Psoas muscle (tissue), 8 donors: ENCODE data around the gene ADARB1. TPM values are rescaled to one million over a fixed set of nuclear protein-coding genes. Genes with fewer than 3 reads are reported as not detected.

ENCODE experiments used
- ATAC-seq, 4 donors: fragments of 200-7000 bp; cut with Tn5 transposase; one replicate each; pipeline ENCODE4 v1.9.1; 2020; ENCODE audit warnings: moderate library complexity in 3 of 4, mild to moderate bottlenecking in 2 of 4
- DNase-seq, 2 donors: peaks; one replicate each; pipeline ENCODE4 v3.0.0-alpha.2; 2020
- H3K27ac ChIP-seq: fragments of 200-600 bp; one replicate; pipeline ENCODE4 v1.8.0; 2022
- H3K27me3 ChIP-seq, 3 donors: fragments of 200-600 bp in 1 of 3; one replicate each; pipeline versions ENCODE4 v1.6.1 to v1.8.0; 2013 to 2022; ENCODE audit warnings: low read length in 2 of 3, mild to moderate bottlenecking in 2 of 3, moderate library complexity in 1 of 3; ENCODE audit not compliant: insufficient read depth in 3 of 3
- H3K36me3 ChIP-seq, 2 donors: fragments of 200-600 bp in 1 of 2; one replicate each; pipeline versions ENCODE4 v1.6.1 to v1.8.0; 2013 to 2022; ENCODE audit warnings: low read depth in 1 of 2, mild to moderate bottlenecking in 1 of 2, moderate library complexity in 1 of 2; ENCODE audit not compliant: insufficient read depth in 1 of 2
- H3K4me1 ChIP-seq: fragments of 200-600 bp; one replicate; pipeline ENCODE4 v1.8.0; 2022
- H3K4me3 ChIP-seq: fragments of 200-600 bp; one replicate; pipeline ENCODE4 v1.8.0; 2022; ENCODE audit warnings: mild to moderate bottlenecking
- H3K9me3 ChIP-seq: fragments of 200-600 bp; one replicate; pipeline ENCODE4 v1.8.0; 2022
- CTCF ChIP-seq: fragments of 200-600 bp; IDR thresholded peaks from one replicate; pipeline ENCODE4 v1.8.0; 2022; ENCODE audit warnings: antibody characterized with exemption
- WGBS, 3 donors: extraction: QIAGEN DNeasy Blood & Tissue Kit; methylation state at CpG; one replicate each; pipeline versions ENCODE4 v1.1.6 to v1.1.7; 2013; 5-methylcytosine and 5-hydroxymethylcytosine counted together
- intact Hi-C, 2 donors: fragments of 100-400 bp; cut with DNase I; formaldehyde crosslinking; loops; one replicate each; pipeline versions ENCODE4 v1.11.0 to v1.14.2; 2022
- polyA plus RNA-seq, 3 donors: library from polyadenylated mRNA; stranded (reverse); fragments of 200-250 nt; gene quantifications; one replicate each; pipeline ENCODE4 v1.2.3, GENCODE V29; 2013
- total RNA-seq, 4 donors: library from RNA; stranded (reverse); fragmentation: NEBNext Ultra II Directional in 2 of 4; extraction: Animal tissue kit (Norgen Biotek cat#: 25700) in 2 of 4; gene quantifications; one replicate each; pipeline versions ENCODE4 v1.2.1 to v1.2.4, GENCODE V29; 2021 to 2023
- donor health status: healthy with polysubstance abuse.
- donor health status: DM: no; HTN: no; CAD: no; lungs with moderate emphysema.
- donor health status: Bipolar disorder and iron deficiency.
- donor health status: healthy.
- donor health status: DM: yes; HTN: yes; CAD: no.
- donor health status: DM: no; HTN: no; CAD: no.
- donor health status: DM: no; HTN: no; CAD: no.
- donor health status: DM: yes; HTN: yes; CAD: no.

ADARB1 gene
- total and polyA plus RNA-seq, 7 donors: 3.8 to 22.7 (median 6.9) TPM

GRCh38 chr21:45134279-45135076, 60.1 kb downstream of the ADARB1 start:
- DNase-seq (no peak), ATAC-seq (no peak)
- intact Hi-C loops: loop anchor here (10.0 kb wide), 3 partner anchors 260 to 800 kb away; partner anchors contain the start of genes CFAP410 (in 1 of the 2) and PTTG1IP (in 1 of the 2)
- WGBS, 3 donors: 90 to 91% (median 90%) methylated on average over 20 to 29 of the region's 29 CpGs
- peaks cover 66% of the 10 kb centered on the region for H3K4me1 ChIP-seq
- no peaks in the 10 kb centered on the region for H3K27me3 ChIP-seq
- peak overlapping the region; percentile 71 for H3K27ac ChIP-seq
- TF ChIP-seq CTCF: no peak
- no peak overlapping the region for H3K4me3 ChIP-seq
- H3K36me3 ChIP-seq: no peaks in the 10 kb centered on the region
- no peaks in the 10 kb centered on the region for H3K9me3 ChIP-seq

DNA sequence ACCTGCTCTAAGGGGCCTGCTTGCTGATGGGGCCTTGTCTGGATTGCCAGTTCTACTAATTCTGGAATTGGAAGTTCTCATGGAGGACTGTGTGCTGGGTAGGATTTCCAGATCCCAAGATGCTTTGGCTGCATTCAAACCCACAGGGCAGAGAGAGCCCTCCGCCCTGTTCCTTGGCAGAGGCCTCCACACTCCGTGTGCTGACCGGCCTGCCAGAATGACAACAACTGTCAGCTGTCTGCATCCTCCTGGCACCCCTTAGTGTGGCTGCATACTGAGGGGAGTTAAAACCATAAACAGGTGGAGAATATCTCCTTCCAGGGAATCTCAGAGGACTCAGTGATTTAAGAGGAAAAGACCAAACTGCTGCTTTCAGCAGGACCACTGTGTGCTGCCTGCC, 60.7 kb downstream of the ADARB1 start:
- peak; percentile 83 to 86 (median 84) for ATAC-seq
- WGBS, 3 donors: 9 to 38% (median 20%) methylated on average over 3 of the region's 3 CpGs
- H3K4me1 ChIP-seq: peaks cover 60% of the 10 kb centered on the region
- no peaks in the 10 kb centered on the region for H3K36me3 ChIP-seq
- H3K27me3 ChIP-seq: no peaks in the 10 kb centered on the region
- peak overlapping the region; percentile 71 for H3K27ac ChIP-seq
- no peak overlapping the region for H3K4me3 ChIP-seq
- intact Hi-C loops: loop anchor here (10.0 kb wide), 3 partner anchors 260 to 800 kb away; partner anchors contain the start of genes CFAP410 (in 1 of the 2) and PTTG1IP (in 1 of the 2)
- no peaks in the 10 kb centered on the region for H3K9me3 ChIP-seq
- DNase-seq: peak; percentile 61 to 85
- TF ChIP-seq CTCF: no peak

GRCh38 chr21:45135868-45136267, 61.5 kb downstream of the ADARB1 start:
- peak; percentile 38 to 72 (median 58) for ATAC-seq

GRCh38 chr21:45136500-45136899, 62.1 kb downstream of the ADARB1 start:
- WGBS, 3 donors: 88 to 96% (median 93%) methylated on average over 8 of the region's 8 CpGs
- intact Hi-C loops: loop anchor here (2.0 to 10.0 kb wide), 5 partner anchors 188 to 802 kb away; partner anchors contain the start of genes CFAP410 (in 1 of the 2) and PTTG1IP (in 1 of the 2)
- no peaks in the 10 kb centered on the region for H3K27me3 ChIP-seq
- H3K27ac ChIP-seq: peak overlapping the region; percentile 71
- H3K9me3 ChIP-seq: no peaks in the 10 kb centered on the region
- H3K4me1 ChIP-seq: peaks cover 47% of the 10 kb centered on the region
- ATAC-seq: no peak
- DNase-seq: no peak
- no peak for TF ChIP-seq CTCF
- H3K36me3 ChIP-seq: no peaks in the 10 kb centered on the region
- H3K4me3 ChIP-seq: no peak overlapping the region

More at GRCh38 chr21:45135868-45136267, 61.5 kb downstream of the ADARB1 start:
- peak in 1 of 2 donors; percentile 53 for DNase-seq
- H3K36me3 ChIP-seq: no peaks in the 10 kb centered on the region
- no peaks in the 10 kb centered on the region for H3K27me3 ChIP-seq
- H3K9me3 ChIP-seq: no peaks in the 10 kb centered on the region
- H3K4me3 ChIP-seq: no peak overlapping the region
- TF ChIP-seq CTCF: no peak
- peak overlapping the region; percentile 71 for H3K27ac ChIP-seq
- WGBS, 3 donors: 62 to 70% (median 64%) methylated on average over 9 of the region's 9 CpGs
- intact Hi-C loops: loop anchor here (2.0 to 10.0 kb wide), 5 partner anchors 187 to 801 kb away; partner anchors contain the start of genes CFAP410 (in 1 of the 2) and PTTG1IP (in 1 of the 2)
- H3K4me1 ChIP-seq: peaks cover 53% of the 10 kb centered on the region
